ENCODE data around the gene BMS1.

GRCh38 chr10:42874713-42875387 is 92.3 kb downstream of the BMS1 start:
- TF ChIP-seq POLR2A (IDR thresholded peaks at IDR 0.05; ENCODE audit: borderline replicate concordance, extremely low read depth, insufficient read depth, insufficient read length): no peak
- no peak for TF ChIP-seq REST (IDR thresholded peaks at IDR 0.05; ENCODE audit: low read depth)
- TF ChIP-seq POLR2AphosphoS5 (IDR thresholded peaks at IDR 0.05; ENCODE audit: low read depth, low read length): no peak
- no peak for TF ChIP-seq CTCF (IDR thresholded peaks at IDR 0.05 in 2 of 3, conservative IDR thresholded peaks at IDR 0.05 in 1 of 3; ENCODE audit: borderline replicate concordance in 1 of 3, insufficient read depth in 1 of 3, low read depth in 2 of 3, low read length in 2 of 3)
- TF ChIP-seq ZNF274 (IDR thresholded peaks at IDR 0.05; ENCODE audit: low read depth, low read length): no peak
- no peak for TF ChIP-seq EZH2 (IDR thresholded peaks at IDR 0.05)
